Measurements from ENCODE around the gene ELF1.
"Not testable (repeated sequence)": the region's sequence is repeated elsewhere in the genome, so short reads cannot be mapped to it uniquely, and the experiment has no call there.

GRCh38 chr13:40900568-40900967, 118.5 kb downstream of the ELF1 start:
- TF ChIP-seq POLR2A, CTCF (IDR thresholded peaks at IDR 0.05): not testable (repeated sequence)

All from tibial nerve (tissue), 3 donors.